GM18508 (cell line): ENCODE data around the gene SPACA5.
"Not testable (repeated sequence)": the region's sequence is repeated elsewhere in the genome, so short reads cannot be mapped to it uniquely, and the experiment has no call there.

Experiments used
- ATAC-seq: cut with Tn5 transposase; IDR thresholded peaks from one replicate; pipeline ENCODE4 v1.9.1; 2021; ENCODE audit warnings: moderate number of reproducible peaks; ENCODE audit not compliant: insufficient read depth, unreplicated experiment

The SPACA5 gene

GRCh38 chrX:48020472-48020871, 13.7 kb downstream of the SPACA5 start:
- not testable (repeated sequence) for ATAC-seq

GRCh38 chrX:48021026-48021900, 14.5 kb downstream of the SPACA5 start:
- no peak for ATAC-seq

- ATAC-seq = no peak
These were observed 15.3 kb downstream of the SPACA5 start for GRCh38 chrX:48022100-48022499.

GRCh38 chrX:48022738-48023137, 15.9 kb downstream of the SPACA5 start:
- ATAC-seq = no peak

GRCh38 chrX:48025561-48025960, 18.8 kb downstream of the SPACA5 start:
- no peak for ATAC-seq

GRCh38 chrX:48027545-48027944, 20.8 kb downstream of the SPACA5 start:
- not testable (repeated sequence) for ATAC-seq

GRCh38 chrX:48028091-48028490, 21.3 kb downstream of the SPACA5 start:
- no peak for ATAC-seq

- no peak for ATAC-seq
These were observed 23.4 kb downstream of the SPACA5 start for GRCh38 chrX:48030237-48030636.

GRCh38 chrX:48030641-48031173, 23.9 kb downstream of the SPACA5 start:
- ATAC-seq = not testable (repeated sequence)

GRCh38 chrX:48035891-48036290, 29.1 kb downstream of the SPACA5 start:
- ATAC-seq = no peak

GRCh38 chrX:48043056-48043455, 36.3 kb downstream of the SPACA5 start:
- ATAC-seq = no peak

GRCh38 chrX:48045410-48046311, 38.9 kb downstream of the SPACA5 start:
- ATAC-seq = no peak

- no peak for ATAC-seq
These were observed 40.1 kb downstream of the SPACA5 start for GRCh38 chrX:48046846-48047245.

- ATAC-seq = no peak
These were observed 52.0 kb downstream of the SPACA5 start for GRCh38 chrX:48058621-48059295.

GRCh38 chrX:48059296-48059639, 52.5 kb downstream of the SPACA5 start:
- ATAC-seq = no peak
